Tongue (tissue), 2 donors: ENCODE measurements around the gene ATP8B4. TPM values are rescaled to one million over a fixed set of nuclear protein-coding genes. Genes with fewer than 3 reads are reported as not detected.
"Not testable (repeated sequence)": the region's sequence is repeated elsewhere in the genome, so short reads cannot be mapped to it uniquely, and the experiment has no call there.

Source experiments
- DNase-seq: peaks from one replicate; pipeline ENCODE4 v3.0.0-alpha.2; 2015
- total RNA-seq: library from RNA; depleted of rRNA; stranded (reverse); fragments of >200 nt; gene quantifications from one replicate; pipeline ENCODE4 v1.2.3, GENCODE V29; 2014

ATP8B4 gene
- total RNA-seq, 1 donor from 2014 or later, result 10.5 TPM

DNA sequence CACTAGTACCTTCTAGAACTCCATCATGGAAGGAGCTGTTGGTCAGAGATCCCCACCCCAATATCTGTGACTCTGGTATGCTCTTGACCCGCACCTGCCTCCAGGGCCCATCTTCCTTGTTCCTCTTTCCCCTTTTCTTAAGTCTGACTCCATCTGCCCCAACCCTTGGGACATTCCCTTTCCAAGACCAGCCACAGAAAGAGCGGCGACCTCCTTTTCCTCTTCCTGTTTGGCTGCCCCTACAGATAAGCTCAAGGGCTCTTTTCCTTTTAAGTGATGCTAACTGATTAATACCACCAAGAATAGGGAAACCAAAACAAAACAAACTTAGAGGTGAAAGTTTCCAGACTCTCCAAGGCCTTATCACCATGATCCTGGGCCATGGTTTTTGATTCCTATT is 21.9 kb upstream of the ATP8B4 start:
- no peak for DNase-seq

- no peak for DNase-seq
Observed at GRCh38 chr15:50140098-50140497, 21.1 kb upstream of the ATP8B4 start.

- DNase-seq, result no peak
Observed at GRCh38 chr15:50138391-50138790, 19.4 kb upstream of the ATP8B4 start.

DNA sequence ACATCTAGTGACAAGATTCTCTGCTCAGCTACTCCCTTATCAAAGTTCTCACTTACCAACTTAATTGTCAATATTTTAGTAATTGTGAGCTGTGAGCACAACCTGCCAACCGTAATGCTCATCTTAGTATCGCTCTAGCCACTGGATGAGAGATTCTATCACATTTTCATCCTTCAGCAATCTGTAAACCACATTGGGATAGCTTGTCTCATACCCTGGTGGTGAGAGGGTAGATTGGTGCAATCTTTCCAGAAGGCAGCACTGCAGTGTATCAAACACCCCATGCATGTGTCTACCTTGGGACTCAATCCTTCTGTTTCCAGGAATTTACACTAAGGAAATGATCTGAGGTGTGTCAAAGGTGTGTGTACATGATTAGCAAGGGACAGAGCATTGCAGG is 18.9 kb upstream of the ATP8B4 start:
- no peak for DNase-seq

DNA sequence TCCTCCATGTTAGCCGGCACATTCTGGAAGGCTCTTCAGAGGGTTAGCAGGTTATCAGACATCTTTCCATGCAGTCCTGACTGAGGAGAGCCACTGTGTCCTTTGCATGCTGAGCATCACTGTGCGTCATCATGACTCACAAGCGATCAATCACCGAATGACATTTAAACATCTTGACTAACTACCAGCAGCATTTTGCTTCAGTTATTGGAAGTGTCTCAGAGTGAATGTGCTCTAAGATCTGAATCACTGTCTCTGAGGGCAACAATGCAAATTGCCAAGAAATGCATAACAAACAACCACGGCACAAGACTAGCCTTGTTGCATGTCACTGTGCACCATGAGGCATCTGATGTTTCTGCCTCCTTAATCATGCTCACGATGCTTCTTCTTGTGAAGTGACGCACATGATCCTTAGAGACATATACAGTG is 18.3 kb upstream of the ATP8B4 start:
- DNase-seq, result no peak

DNA sequence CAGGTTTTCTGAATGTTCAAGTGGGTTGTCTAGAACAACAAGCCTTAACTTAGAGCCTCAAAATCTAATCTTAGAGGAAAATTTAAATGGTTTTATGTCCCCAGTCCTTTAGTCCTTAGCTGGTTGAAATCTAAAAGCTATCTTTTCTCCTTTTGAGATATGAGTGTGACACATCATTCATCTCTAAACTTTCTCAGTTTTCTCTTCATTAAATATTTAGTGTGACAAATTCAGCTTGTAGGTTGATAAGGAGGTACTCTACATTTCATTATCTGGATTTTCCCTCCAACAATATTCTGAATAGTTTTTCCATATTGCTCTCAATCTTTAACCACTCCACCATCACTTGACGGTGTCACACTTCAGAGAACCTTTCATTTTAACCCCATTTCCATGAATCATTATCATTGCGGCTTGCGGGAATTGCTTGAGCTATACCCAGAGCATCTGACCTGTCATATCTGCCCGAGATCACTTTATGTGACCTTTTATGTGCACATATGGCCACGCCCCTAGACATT is 16.1 kb upstream of the ATP8B4 start:
- DNase-seq, result no peak

GRCh38 chr15:50134524-50135024 is 15.5 kb upstream of the ATP8B4 start:
- peak; percentile 8 for DNase-seq

- not testable (repeated sequence) for DNase-seq
Observed at GRCh38 chr15:50132251-50132984, 13.4 kb upstream of the ATP8B4 start.

- no peak for DNase-seq
Observed at GRCh38 chr15:50131617-50132016, 12.6 kb upstream of the ATP8B4 start.

- peak; percentile 19 for DNase-seq
Observed at GRCh38 chr15:50128266-50128665, 9.2 kb upstream of the ATP8B4 start.

DNA sequence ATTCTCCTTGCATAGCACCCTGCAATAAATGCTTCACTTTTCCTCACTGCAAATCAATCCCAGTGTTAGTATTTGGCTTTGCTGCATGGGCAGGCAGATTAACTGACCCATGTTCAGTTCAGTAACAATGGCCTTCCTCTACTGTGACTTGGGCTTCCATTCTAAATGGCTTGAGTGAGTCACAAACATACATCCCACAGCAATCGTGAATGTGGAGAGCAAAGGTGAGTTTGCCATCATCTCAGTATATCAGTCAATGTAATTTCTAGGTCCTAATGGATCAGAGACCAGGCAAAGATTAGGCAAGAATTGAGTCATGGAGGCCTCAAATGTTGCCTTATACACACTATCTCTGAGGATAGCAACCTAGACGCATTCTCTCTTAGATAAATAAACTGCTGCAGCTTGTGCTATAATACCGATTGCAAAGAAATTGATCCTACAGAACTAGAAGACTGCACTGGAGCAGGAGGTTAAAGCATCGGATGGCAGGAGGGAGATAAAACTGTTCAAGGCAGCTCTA is 8.3 kb upstream of the ATP8B4 start:
- no peak for DNase-seq

DNA sequence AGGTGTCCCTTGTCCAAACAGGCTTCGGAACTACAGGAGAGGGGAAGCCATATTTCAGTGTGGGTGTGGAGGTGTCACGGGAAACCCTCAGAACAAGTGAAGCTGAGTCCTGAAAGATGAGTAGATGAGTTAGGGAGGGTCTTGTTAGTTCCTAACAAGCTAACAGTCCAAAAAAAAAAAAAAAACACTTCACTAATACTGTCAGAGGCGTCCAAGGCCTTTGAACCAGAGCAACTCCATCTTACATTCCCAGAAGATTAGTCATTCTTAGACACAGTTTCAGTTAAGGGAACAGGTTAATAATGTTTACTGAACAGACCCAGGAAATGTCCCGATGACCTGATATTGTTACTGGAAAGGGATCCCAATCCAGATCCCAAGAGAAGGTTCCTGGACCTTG is 7.0 kb upstream of the ATP8B4 start:
- DNase-seq, result no peak

DNA sequence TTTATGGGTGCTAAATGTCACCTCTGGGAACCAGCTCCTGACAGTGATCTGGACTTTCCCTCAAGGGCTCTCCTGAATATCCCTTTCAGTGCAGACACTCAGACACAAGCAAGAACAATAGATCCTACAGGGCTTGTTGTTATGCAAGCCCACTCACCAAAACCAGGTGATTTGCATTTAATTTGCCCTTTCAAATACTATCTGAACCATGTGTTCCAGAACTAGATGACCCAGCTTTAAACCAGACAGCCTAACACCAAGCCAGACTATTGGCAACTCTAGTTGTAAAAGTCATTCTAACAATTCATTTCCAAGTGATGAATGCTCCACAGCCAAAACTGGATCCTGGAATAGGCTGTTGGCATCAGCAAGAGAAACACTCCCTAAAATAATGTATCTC is 5.6 kb upstream of the ATP8B4 start:
- DNase-seq, result no peak

- no peak for DNase-seq
Observed at GRCh38 chr15:50123861-50124557, 5.0 kb upstream of the ATP8B4 start.

DNA sequence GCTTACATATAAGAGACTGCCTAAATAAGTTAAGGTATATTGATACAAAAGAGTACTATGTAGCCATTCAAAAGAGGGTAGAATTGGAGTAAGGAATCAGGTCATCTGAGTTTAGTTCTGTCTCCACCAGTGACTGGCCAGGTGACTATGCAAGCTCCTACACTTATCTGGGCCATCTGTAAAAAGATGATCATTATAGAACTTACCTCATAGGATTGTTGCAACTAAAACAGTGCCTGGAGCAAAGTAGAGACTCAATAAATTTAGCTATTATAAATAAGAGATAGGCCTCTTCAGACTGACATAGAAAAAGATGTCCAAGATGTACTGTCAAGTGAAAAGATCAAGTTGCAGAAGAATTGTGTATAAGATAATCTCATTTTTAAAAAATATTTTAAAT is 1.7 kb upstream of the ATP8B4 start:
- DNase-seq, result no peak

DNA sequence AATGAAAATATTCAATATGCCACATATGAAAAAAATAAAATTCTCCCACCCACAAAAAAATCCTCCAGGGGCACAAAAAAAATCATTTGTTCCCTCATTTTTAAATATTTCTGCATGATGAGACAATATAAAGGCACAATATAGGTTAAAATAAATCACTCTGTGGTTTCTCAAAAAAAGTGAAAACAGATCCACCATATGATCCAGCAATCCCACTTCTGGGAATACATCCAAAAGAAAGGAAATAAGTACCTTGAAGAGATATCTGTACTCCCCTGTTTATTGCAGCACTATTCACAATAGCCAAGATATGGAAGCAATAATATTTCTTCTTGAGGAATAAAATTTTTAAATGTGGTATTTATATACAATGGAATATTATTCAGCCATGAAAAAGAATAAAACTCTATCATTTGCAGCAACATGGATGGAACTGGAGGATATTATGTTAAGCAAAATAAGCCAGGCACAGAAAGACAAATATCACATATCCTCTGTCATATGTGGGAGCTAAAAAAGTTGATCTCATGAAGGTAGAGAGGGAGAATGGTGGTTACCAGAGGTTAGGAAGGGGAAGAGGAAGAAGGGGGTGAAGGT is 1.5 kb downstream of the ATP8B4 start:
- no peak for DNase-seq

GRCh38 chr15:50116477-50116876 is 2.6 kb downstream of the ATP8B4 start:
- DNase-seq, result no peak

DNA sequence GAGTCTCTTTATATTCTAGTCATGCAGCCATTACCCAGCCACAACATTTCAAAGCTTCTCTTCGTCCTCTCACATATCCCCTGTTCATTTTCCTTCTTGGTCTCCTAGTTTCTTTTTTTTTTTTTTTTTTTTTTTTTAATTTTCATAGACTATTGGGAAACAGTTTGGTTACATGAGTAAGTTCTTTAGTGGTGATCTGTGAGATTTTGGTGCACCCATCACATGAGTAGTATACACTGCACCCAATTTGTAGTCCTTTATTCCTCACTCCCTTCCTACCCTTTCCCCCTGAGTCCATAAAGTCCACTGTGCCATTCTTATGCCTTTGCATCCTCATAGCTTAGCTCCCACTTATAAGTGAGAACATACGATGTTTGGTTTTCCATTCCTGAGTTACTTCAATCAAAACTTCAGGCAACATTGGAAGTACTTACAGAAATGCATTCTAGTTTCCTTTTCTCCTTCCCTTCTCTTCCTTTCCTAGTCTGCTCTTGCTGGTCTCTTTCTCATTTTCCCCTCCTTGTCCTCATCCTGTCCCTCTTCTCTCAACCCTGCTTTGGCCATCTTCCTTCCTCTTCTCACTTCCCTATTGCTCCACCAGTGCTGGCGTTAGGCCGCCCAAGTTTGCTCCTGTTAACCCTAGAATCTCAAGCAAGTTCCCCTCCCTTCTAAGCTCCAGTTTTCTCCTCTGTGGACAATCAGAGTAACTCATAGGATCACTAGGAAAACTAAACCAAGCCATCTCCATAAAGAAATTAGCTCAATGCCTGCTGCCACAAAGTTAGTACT is 4.8 kb downstream of the ATP8B4 start:
- DNase-seq, result no peak

DNA sequence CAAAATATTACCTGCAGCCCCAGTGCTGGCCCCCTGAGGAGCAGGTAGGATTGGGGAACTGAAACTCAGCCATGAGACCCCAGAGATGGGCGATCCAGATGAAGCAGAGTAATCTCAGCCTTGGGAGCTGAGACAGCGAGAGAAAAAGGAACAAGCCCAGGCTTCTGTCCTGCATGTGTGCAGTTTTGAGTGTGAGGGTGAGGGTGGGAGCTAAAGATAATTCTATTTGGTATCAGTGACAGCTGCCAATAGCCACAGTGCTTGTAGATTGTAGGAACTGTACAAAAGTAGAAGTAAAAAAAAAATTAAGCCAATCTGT is 5.9 kb downstream of the ATP8B4 start:
- DNase-seq, result no peak

GRCh38 chr15:50112488-50113186 is 6.4 kb downstream of the ATP8B4 start:
- DNase-seq, result no peak

GRCh38 chr15:50110285-50110684 is 8.7 kb downstream of the ATP8B4 start:
- DNase-seq, result no peak
